HG03342 (cell line): ENCODE measurements around the gene CHST5.
"Not testable (repeated sequence)": the region's sequence is repeated elsewhere in the genome, so short reads cannot be mapped to it uniquely, and the experiment has no call there.

Experiments used
- ATAC-seq: cut with Tn5 transposase; IDR thresholded peaks from one replicate; pipeline ENCODE4 v1.9.1; 2021; ENCODE audit warnings: mild to moderate bottlenecking, moderate library complexity; ENCODE audit not compliant: unreplicated experiment

The CHST5 gene

GRCh38 chr16:75514296-75514695 is 21.6 kb downstream of the CHST5 start:
- no peak for ATAC-seq

DNA sequence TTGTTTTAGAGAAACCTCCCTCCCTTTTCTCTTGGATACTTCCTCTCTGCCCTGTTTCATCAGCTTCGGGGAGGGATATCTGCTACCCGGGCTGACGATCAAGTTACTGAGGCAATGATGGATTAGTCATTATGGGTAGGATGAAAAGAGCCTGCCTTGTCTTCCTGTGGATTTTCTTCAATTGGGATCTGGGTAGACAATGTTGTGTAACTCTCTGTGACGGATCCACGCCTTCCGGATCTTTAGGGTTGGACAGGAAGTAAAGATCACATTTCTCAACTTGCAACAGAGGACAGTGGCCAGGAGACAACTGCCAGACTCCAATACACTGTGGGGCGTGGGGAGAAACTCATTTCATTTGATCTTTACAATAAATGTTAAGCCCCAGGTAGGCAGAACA is 29.3 kb downstream of the CHST5 start:
- no peak for ATAC-seq

- ATAC-seq, result no peak
Observed at GRCh38 chr16:75506107-75506506, 29.8 kb downstream of the CHST5 start.

- ATAC-seq, result no peak
Observed at GRCh38 chr16:75503801-75504200, 32.1 kb downstream of the CHST5 start.

- ATAC-seq, result no peak
Observed at GRCh38 chr16:75502916-75503605, 32.8 kb downstream of the CHST5 start.

GRCh38 chr16:75501820-75502219 is 34.1 kb downstream of the CHST5 start:
- ATAC-seq, result not testable (repeated sequence)

GRCh38 chr16:75501359-75501758 is 34.5 kb downstream of the CHST5 start:
- ATAC-seq, result no peak

DNA sequence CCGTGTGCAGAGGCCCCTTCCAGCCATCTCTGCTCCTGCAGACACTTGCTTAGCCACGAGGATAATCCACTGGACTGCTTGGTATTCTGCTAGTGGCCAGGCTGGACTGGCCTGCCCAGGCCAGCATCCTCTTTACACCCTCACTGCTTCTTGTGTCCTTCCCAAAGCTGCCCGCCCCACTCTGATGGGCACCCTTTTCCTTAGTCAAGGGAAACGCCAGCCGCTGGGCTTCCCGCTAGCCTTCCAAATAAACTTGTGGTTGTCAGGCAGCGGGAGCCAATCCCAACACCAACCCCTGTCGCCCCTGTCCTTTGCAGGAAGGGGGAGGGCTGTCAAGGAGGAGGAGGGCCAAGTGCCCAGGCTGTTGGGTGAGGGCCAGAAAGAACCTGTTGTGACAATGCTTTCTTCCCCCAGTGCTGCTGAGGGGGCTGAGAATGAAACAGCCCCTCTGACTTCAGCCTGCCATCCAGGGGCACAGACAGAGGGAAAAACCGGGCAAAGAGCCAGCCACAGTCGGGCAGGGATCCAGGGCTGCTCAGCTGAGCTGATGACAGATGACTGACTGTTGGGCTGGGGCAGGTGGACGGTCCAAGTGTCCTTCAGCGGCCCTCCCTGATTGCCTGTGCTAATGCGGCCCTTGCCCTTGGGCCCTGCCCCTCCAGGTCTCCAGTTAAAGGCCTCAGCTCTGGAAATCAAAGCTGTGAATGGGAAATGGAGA is 37.1 kb downstream of the CHST5 start:
- not testable (repeated sequence) for ATAC-seq

DNA sequence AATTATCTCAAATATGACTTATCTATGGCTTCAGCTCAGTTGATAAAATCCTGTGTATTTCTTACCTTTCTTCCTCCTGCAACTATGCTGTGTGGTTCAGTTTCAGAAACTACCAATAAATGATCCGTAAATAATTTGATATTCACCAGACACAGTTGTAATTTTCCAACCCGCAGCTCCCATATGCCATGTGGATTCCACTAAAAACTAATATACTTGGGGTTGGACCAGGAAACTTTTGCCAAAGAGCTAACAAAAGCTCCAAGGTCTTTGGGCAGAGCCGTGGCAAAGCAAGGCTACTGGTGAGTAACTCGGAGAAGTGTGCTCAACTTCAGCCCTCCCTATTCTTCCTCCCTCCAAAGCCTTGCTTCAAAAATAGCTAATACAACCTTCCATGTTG is 38.4 kb downstream of the CHST5 start:
- no peak for ATAC-seq

GRCh38 chr16:75495076-75495674 is 40.7 kb downstream of the CHST5 start, which contains the start of gene CHST6:
CHST6 (minus strand) TSS chr16:75495441; CDS start chr16:75479828, 15,613 bp downstream.
- ATAC-seq, result peak; percentile 59

- no peak for ATAC-seq
Observed at GRCh38 chr16:75494661-75495075, 41.2 kb downstream of the CHST5 start.

DNA sequence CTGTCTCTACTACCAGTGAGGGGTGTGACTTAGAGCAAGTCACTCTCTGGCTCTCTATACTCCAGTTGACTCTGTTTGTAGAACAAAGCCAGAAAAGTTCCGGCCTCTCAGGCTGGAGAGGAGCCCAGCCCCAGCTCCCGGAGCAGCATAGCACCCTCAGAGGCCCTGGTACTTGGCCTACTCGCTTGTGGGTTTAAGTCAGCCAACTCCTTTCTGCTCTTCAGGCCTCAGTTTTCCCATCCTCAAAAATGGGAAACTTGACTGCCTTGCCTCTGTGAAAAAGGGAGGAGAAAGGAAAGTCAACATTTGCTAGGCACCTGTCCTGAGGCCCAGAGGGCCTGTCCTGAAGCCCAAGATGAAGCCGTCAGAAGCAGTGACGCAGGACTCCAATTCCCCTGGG is 41.7 kb downstream of the CHST5 start:
- no peak for ATAC-seq

DNA sequence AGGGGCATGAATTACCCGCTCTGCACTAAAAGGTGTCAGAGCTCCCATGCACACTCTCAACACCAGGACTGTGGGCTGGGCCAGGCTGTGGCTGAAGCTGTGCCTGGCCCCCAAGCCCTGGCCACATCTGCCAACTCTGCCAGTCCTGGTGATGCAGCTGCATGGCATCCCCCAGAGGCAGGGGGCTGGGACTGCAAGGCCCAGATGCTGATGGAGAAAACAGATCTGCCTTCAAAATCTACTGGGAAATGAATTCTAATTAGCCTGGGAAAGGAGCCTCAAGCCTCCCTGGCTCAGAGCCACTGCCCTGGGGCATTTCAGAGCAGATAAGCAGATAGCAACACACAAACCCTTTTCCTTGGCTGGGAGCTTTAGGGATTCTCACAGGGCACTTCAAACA is 44.0 kb downstream of the CHST5 start:
- ATAC-seq, result no peak

GRCh38 chr16:75488322-75488721 is 47.6 kb downstream of the CHST5 start:
- ATAC-seq, result no peak

DNA sequence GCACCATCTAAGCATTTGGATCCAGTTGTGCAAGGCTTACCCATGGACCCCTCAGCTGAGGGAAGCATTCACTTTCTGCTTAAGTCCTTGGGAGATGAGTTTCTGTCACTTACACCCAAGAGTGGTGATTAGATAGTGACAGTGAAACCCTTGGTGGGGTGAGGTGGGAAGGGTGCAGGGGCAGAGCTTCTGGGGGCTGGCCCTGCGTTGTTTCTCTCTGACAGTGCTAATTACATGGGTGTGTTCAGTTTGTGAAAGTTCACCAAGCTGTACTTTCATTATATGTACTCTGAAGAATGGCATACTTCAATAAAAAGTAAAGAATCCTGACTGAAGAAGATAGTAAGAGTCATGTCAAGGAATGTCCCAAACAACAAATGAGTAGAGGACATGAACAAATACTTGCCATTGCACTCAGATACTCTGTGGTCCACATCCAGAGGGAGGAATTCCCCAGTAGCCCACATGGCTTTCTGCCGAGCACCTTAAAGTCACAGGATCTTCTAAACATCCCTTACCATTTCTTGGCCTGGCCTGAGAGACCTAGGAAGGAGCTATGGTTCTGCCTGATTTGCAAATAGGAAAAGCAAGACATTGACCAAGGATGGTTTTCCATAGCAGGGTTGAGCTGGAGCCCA is 49.1 kb downstream of the CHST5 start:
- ATAC-seq, result peak; percentile 53

GRCh38 chr16:75486014-75486675 is 49.8 kb downstream of the CHST5 start:
- no peak for ATAC-seq

DNA sequence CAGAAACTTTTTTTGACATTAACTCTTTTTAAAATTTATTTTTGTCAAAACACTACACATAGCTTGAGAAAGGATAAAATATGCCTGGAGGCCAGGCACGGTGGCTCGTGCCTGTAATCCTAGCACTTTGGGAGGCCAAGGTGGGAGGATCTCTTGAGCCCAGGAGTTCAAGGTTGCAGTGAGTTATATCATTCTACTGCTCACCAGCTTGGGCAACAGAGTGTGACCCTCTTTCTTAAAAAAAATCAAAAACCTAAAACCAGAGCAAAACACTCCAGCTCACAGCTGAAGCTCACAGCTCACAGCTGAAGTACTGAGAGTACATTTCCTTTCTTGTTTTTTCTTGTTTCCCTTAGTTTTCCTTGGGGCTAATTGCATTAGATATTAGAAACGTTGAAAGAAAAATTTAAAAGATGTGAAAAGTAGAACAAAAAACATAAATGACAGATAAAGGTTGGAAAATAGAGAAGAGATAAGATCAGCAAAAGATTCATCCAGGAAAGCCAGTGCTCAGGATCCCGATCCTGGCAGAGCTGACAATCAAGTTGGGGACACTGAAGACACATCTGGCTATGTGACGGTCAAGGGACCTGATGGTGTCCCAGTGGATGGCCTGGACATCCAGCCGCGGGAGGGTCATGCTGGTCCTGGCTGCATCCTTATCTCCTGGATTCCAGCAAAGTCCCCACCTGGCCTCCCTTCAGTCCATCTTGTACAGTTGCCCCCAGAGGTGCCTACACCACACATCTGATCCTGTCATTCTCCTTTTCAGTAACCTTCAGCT is 50.5 kb downstream of the CHST5 start:
- ATAC-seq, result peak; percentile 34

DNA sequence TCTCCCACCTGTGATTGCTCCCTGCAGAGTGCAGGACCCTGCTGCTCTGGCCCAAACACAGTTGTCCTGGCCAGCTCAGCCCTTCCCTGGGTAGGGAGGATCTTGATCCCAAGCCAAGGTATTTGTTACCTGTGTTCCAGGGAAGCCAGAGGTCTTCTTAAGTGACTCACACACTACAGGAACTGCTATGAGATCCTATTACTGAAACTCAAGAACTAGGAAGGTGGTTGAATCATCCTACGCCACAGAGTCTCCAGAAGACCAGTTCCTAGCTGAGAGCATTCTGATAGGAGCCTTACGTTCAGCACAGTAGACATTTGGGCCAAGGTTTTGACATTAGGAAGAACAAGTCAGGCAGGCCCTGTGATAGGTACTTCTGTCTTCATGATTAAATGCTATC is 52.7 kb downstream of the CHST5 start:
- ATAC-seq, result no peak

DNA sequence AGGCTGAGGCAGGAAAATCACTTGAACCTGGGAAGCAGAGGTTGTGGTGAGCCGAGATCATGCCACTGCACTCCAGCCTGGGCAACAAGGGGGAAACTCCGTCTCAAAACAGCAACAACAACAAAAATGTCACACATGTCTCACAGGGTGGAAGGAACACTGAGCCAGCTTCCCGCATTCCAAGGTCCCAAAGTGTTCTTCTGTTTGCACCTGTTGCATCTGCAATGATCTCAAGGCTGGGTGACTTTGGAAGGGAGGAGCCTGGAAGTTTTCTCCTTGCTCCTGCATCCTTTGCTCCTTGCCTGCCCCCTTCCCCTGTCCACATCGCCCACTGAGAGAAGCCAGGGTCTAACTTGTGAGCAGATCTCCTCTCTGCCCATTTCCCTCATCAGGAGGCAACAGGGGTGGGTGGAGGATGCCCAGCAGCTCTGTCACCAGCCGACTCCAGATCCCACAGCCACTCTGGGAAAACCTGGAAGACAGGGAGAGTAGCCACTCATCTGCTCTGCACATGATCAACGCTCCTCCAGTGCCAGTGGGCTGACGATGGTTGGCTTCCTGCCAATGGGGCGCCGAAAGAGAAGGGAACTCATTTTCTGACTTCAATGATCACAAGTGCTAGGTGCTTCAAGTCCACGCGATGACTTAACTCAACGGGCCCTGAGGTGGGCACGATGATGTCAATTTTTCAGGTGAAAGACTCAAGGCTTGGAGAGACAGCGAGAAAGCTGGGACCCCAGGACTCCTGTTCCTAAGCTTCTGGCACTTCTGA is 53.3 kb downstream of the CHST5 start:
- no peak for ATAC-seq
